Hippocampal formation (tissue), 2 donors: ENCODE measurements around the gene UBE2D2.

Experiments used
- DNase-seq, 2 donors: peaks; one replicate each; lab custom pipeline; 2025; lab: John Stamatoyannopoulos, UW

UBE2D2 gene

GRCh38 chr5:139648205-139649081, 87.3 kb downstream of the UBE2D2 start, which contains the start of gene CXXC5:
Gene CXXC5 (plus strand): TSS chr5:139648349. CDS start chr5:139680524, 32,175 bp downstream.
- peak; percentile 82 to 89 for DNase-seq

DNA sequence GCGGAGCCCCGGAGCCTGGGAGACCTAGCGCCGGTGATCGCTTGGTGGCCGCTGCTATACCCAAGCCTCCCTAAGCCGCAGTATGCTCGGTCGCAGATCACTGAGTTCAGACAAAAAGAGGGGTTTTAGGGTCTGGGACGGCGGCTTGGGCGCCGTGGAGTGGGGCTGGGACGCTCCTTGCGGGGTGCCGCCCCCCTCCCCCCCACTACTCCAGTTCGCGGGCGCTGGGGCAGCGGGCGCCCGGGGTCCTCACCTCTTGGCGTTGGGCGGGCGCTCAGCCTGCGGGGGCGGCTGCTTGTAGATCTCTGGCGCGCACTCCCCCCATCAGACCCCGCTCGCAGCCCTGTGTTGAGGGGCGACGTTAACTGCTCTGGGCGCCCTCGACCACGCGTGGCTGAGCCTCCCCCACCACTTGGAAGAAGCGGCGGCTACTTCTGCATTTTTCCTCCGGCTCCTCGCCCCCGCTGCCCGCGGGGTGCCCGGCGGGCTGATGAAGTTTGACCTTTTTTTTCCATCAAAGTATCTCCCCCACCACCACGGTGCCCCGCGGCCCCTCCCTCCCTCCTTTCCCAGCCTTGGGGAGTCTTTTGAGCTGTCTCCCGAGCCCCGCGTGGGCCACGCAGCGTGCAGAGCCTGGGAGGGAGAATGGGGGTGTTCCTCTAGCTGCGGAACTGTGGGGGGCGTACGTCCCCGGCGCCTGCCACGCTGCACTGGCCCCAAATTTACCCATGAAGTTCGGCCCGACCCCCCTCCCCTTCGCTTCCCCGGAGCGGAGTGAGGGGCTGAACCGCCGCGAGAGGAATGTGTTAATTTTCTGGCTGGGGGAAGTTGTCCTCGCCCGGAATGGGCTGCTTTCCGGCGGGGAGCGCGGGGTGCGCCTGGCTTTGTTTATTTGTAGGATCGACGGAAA, 88.2 kb downstream of the UBE2D2 start:
- no peak for DNase-seq

DNA sequence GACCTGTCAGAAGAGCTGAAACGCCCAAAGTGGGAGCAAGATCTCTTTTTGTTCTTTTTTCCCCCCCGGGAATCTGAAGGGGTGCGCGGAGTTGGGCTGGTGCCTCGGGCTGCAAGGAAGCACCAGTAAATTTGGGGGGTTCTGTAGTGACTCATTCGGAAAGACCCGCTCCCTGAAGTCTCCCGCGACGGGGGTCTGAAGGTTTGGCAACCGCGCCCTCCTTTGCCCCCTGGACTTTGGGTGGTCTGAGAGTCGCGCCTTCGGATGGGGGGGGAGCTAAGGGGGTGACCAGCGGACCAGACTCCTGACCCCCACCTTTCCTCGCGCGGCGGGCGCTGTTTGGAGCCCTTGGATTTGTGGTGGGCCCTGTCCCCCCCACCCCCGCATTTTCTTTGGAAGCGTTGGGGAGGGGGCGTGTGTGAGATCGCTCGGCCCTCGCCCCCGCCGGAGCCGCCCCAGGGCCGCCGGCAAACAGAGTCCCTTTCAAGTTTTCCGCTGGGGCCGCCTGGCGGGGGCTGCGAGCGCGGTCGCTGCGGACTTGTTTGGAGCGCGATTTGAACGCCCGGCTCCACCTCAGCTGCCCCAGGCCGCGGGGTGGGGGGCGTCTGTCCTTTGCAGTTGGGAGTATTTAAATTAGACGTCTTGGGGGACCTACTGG, 89.0 kb downstream of the UBE2D2 start:
- DNase-seq = peak in 1 of 2 donors; percentile 49

GRCh38 chr5:139650689-139651042, 89.5 kb downstream of the UBE2D2 start:
- peak in 1 of 2 donors; percentile 43 for DNase-seq

DNA sequence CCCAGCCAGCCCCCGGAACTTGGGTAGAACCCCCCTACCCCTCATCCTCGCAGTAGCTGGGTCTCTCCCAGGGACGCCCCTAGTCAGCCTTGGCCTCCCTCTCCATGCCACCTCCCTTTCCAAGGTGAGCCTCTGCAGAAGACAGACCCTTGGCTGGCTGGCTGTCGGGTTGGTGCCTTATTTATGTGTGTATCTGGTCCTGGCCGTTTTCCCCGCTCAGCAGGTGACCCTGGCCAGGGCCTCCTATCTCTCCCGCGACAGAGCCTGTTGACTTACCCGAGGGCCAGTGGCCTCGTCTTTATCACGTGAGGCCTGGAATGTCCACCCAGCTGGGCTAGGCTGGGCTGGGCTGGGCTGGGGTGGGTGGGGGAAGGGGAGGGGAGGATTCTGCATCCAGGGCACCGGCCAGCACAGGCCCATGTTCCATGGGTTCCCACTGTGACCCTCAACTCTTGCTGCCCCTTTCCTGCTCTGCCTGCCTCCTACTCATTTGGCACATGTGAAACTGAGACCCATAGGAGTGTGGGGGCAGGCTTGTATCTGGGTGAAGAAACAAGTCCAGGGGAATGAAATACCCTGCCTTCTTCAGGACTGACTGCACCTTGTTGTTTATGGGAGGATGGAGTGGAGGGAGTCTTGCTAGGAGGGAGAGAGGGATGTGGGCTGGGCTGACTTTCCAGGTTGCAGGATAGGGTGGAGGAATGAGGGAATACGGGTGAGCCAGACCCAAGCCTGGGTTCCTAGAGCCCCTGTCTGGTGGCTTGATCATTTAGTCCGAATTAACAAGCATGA, 90.1 kb downstream of the UBE2D2 start:
- peak in 1 of 2 donors; percentile 44 for DNase-seq

DNA sequence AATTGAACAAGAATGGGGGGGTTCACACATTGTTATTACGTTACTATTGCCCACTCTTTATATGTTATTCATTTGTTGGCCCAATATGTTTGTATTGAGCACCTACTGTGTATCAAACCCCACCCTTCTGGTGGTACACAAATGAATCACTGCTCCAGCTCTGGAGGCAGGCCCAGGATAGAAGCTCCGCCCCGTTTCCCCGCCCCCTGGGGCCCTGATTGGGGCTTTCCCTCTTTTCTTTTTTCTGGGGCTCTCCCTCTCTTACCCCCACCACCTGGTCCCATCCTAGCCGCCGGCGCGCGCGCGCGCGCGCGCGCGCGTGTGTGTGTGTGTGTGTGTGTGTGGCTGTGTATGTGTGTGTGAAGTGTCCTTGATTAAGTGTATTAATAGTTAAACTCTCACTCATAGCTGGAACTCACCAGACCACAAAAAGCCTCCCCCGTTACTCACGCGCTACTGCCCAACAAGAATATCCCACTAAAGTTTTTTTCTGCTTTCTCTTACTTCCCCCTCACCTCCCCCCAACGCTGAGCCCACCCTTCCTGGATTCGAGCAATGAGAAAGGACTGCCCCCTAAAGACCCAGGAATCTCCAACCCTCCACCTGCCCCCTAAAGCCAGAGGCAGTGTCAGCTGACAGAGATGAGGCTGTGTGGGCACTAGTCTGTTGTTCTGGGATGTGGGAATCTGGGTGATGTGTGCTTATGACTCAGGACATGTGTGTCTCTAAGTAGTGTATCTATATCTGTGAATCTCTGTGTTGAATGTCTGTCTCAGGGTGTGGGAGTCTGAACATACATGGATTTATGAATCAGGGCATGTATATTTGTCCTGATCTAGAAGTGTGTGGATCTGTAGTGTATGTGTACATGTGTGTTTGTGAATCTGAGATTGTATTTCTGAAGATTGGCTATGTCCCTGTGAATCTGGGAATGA, 91.0 kb downstream of the UBE2D2 start:
- peak; percentile 85 to 90 for DNase-seq

GRCh38 chr5:139652788-139653241, 91.7 kb downstream of the UBE2D2 start:
- no peak for DNase-seq

DNA sequence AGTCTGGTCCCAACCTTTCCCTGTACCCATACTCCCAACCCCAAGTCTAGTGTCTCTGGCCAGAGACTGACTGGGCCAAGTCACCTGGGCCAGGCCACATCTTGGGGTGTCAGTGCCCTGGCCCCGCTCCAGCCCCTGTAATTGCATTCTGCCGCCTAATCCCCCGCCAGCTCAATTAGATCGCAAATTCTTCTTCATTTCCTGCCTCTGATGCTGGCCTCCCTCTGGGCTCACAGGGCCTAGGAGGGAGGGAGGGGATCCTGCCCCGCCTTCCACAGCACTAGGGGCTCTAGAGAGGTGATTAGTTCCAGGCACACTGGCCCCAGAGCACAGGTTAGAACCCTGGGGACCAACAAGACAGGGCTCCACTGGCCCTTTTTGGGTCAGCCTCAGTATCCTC, 92.5 kb downstream of the UBE2D2 start:
- DNase-seq = no peak

DNA sequence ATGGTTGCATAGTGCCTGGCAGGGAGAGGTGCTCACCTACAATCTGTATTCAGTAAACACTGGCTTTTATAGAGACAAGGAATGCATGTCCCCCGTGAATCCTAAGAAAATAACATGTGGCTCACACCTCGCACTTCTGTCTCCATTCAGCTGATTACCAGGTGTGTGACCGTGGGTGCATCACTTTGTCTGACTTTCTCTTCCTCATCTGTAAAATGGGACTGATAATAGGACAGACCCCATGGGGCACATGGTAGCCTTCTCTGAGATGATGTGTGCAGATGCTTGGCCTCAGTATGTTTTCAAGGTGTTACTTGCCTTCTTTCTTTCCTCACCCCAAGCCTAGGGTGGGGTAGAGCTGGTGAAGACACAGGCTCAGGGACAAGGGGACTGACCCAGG, 93.3 kb downstream of the UBE2D2 start:
- DNase-seq = no peak

- peak in 1 of 2 donors; percentile 27 for DNase-seq
Observed at GRCh38 chr5:139654871-139655491, 93.8 kb downstream of the UBE2D2 start.

DNA sequence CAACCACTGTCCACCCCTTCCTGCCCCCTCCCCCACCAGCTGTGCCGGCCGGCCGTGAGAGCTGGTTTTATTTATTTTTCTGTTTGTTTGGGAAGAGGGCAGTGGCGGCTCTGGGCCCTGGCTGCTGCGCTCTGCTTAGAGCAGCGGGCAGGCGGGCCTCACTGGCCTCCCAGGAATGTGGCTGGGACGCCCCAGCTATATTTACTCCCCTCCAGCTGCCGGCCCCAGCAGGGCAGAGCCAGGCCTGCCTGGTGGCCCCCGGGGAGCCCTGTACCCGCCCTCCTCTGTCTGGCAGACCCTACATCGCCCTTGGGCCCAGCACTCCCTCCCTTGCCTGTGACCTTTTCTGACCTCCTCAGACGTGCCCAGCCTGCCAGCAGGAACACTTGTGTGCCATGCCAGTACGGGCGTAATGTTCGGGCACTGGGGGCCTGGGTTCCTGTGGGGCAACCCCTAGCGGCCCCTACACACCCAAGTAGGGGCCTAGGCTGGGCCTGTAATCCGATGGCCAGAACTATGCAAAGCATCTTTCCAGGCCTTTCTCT, 94.7 kb downstream of the UBE2D2 start:
- no peak for DNase-seq

DNA sequence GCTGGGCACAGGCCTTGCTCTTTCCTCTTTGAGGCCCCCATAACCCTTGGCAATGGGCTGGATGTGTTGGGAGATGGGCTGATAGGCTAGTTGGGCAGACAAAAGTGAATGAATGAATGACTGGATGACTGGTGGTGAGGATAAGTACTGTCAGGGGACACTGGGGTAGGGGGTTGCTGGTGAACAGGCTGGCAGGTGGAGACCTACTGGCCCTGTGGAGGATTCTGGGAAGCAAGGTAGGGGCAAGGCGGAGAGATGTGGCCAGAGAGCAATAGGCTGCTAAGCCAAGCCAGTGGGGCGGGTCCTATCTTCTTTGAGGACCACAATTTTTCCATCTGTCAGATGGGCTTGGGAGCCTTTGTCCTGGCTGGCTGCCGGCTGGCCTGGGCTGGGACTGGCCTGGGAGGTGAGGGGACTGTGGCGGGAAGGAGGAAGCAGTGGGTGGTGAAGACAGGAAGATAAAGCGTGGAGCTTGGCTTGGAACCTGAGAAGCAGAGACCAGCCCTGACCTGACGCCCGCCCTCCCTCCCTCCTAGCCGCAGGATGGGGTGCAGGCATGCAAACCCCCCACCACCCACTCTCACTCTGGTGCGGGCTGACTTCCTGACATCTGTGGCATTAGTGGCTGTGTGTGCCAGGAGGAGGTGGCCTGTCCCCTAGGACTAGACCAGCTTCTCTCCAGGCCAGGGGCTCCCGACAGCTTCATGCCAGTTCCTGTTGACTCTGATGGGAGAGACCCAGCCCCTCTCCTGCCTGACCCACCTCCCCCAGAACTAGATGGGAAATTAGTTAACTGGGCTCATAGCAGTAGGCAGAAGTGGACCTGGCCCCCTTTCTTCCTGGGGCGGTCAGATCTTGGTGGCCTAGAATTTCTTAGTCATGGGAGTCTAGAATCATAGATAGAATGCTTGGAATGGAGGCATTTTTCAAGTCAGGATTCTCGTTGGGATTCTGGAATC, 96.5 kb downstream of the UBE2D2 start:
- DNase-seq = no peak

DNA sequence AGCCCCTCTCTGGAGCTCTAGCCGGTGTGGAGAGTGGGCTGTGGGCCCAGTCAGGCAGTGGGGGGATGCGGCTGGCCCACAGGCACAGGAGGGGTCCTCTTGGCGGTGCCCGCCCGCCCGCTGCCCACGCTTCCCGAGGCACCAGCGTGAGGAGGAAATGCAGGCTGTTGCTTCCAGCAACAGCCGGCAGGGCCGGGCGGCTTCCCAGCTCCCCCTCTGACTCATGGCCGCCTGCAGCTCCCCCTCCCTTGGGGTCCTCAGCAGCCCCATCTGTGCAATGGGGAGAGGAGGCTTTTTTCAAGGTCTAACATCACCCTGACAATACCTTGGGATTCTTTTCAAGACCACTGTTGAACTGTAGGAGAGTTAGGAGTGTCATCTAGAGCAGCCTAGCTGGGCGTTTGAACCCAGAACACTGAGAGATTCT, 97.4 kb downstream of the UBE2D2 start:
- no peak for DNase-seq

GRCh38 chr5:139658928-139659667, 98.0 kb downstream of the UBE2D2 start:
- no peak for DNase-seq

DNA sequence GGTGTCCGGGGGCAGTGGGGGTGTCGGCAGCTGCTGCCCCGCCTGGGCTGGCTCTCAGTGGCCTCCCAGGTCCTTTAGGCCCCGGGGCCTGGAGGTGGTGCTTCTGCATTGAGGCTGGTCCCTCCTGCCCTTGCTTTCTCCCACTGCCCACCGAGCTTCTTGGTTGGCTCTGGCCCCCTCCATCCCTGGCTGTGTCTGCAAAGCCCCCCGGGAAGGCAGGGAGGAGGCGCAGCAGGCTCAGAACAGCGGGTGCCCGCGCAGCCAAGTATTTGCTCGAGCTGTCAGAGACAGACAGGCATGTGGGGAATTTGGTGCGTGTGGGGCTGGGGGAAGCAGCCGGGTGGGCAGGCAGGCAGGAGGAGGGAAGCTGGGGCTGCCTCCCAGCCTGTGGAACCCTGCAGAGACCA, 98.6 kb downstream of the UBE2D2 start:
- DNase-seq = no peak

GRCh38 chr5:139660105-139660922, 99.2 kb downstream of the UBE2D2 start:
- DNase-seq = peak; percentile 89 to 93
